Tibial artery (tissue), 4 donors: ENCODE results near the gene AHRR.
A peak's percentile ranks its signal among the peaks of the same experiment; 100 is the strongest.
"Not testable (repeated sequence)": the region's sequence is repeated elsewhere in the genome, so short reads cannot be mapped to it uniquely, and the experiment has no call there.

Experiments
- DNase-seq, 2 donors: peaks; one replicate each; pipeline ENCODE4 v3.0.0-alpha.2; 2019
- H3K27ac ChIP-seq, 2 donors: fragments of 200-600 bp; sonication (generic) in 1 of 2; 1 replicate in 1 of 2; 2 replicates in 1 of 2; pipeline ENCODE4 v1.5.1; 2018 to 2019; ENCODE audit warnings: mild to moderate bottlenecking in 1 of 2
- H3K27me3 ChIP-seq, 2 donors: fragments of 200-600 bp; sonication (generic) in 1 of 2; one replicate each; pipeline versions ENCODE4 v1.5.1 to v1.6.0; 2016 to 2019
- H3K36me3 ChIP-seq, 3 donors: fragments of 200-600 bp; sonication (generic) in 2 of 3; one replicate each; pipeline ENCODE4 v1.5.1; 2016 to 2019; ENCODE audit warnings: mild to moderate bottlenecking in 2 of 3
- H3K4me1 ChIP-seq, 4 donors: fragments of 200-600 bp; sonication (generic) in 2 of 4; 1 replicate in 3 of 4; 2 replicates in 1 of 4; pipeline ENCODE4 v1.5.1; 2016 to 2019
- H3K4me3 ChIP-seq, 2 donors: fragments of 200-600 bp; sonication (generic) in 1 of 2; 1 replicate in 1 of 2; 2 replicates in 1 of 2; pipeline ENCODE4 v1.5.1; 2018 to 2019; ENCODE audit warnings: mild to moderate bottlenecking in 2 of 2
- H3K9me3 ChIP-seq, 3 donors: fragments of 200-600 bp; sonication (generic) in 1 of 3; one replicate each; pipeline ENCODE4 v1.5.1; 2016 to 2019
- intact Hi-C: fragments of 100-400 bp; cut with DNase I; formaldehyde crosslinking; loops from one replicate; pipeline ENCODE4 v1.15.0; 2023; ENCODE audit warnings: low total_unique reads
- TF ChIP-seq, protein P1 (sequence below), 2 experiments: fragments of 200-600 bp in 1 of 2; fragments of 450-650 bp in 1 of 2; IDR thresholded peaks; one replicate each; pipeline ENCODE4 v1.5.1; 2017 to 2019; ENCODE audit warnings: antibody characterized with exemption in 2 of 2, mild to moderate bottlenecking in 1 of 2, moderate library complexity in 1 of 2

The AHRR gene

DNA sequence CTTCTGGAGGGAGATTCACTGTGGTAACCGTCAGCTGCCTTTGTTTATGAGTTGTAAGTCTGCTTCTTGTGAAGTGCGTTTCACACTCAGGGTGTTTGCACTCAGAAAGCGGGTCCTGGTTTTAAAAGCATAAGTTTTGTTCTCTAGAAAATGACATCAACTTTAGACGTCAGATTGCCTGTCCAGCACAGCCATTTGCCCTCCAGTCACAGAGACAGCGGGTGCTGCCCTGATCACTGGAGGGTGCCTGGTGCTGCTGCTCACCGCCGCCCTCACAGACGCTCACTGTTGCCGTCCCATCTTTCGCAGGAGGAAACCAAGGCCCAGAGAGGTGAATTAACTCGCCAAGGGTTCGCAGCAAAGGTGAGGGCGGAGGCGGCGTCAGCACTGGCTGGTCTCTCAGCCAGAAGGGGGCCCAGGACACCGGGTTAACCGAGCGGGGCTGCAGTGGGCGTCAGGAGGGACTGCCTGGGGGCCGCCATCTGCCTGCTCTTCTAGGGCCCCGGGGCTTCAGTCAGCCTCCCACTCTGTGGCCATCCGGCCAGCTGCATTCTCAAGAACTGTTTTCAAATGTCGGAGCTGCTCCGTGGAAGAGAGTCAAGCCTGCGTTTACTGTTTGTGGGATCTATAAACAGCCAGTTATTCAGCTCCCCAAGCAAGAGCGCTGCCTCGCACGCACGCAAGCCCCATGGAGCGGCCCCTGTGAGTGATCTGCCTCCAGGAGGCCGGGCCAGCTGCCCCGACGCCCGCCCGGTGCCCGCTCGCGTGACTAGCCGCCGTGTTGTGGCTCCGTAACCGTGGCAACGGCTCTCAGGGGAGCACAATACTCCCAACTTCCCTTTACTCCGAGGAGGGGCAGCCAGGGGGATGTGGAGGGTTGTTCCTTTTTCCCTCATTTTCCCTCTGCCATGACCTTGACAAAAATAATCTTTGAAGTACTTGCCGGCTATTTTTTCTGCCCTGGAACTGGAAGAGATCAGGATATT lies 78.1 kb downstream of the AHRR start:
- H3K36me3 ChIP-seq, result no peaks in the 10 kb centered on the region
- no peaks in the 10 kb centered on the region for H3K9me3 ChIP-seq
- intact Hi-C loops, result no loop called here
- peak overlapping the region in 1 of 2 donors; percentile 20 for H3K27ac ChIP-seq
- DNase-seq, result peak; percentile 79 to 93
- TF ChIP-seq, protein P1, sequence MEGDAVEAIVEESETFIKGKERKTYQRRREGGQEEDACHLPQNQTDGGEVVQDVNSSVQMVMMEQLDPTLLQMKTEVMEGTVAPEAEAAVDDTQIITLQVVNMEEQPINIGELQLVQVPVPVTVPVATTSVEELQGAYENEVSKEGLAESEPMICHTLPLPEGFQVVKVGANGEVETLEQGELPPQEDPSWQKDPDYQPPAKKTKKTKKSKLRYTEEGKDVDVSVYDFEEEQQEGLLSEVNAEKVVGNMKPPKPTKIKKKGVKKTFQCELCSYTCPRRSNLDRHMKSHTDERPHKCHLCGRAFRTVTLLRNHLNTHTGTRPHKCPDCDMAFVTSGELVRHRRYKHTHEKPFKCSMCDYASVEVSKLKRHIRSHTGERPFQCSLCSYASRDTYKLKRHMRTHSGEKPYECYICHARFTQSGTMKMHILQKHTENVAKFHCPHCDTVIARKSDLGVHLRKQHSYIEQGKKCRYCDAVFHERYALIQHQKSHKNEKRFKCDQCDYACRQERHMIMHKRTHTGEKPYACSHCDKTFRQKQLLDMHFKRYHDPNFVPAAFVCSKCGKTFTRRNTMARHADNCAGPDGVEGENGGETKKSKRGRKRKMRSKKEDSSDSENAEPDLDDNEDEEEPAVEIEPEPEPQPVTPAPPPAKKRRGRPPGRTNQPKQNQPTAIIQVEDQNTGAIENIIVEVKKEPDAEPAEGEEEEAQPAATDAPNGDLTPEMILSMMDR (IDR thresholded peaks at IDR 0.05), result no peak
- peaks cover 0 to 19% (median 14%) of the 10 kb centered on the region in 4 donors for H3K4me1 ChIP-seq
- peaks cover 0 to 27% of the 10 kb centered on the region in 2 donors for H3K27me3 ChIP-seq
- H3K4me3 ChIP-seq, result peak overlapping the region; percentile 29 to 34

DNA sequence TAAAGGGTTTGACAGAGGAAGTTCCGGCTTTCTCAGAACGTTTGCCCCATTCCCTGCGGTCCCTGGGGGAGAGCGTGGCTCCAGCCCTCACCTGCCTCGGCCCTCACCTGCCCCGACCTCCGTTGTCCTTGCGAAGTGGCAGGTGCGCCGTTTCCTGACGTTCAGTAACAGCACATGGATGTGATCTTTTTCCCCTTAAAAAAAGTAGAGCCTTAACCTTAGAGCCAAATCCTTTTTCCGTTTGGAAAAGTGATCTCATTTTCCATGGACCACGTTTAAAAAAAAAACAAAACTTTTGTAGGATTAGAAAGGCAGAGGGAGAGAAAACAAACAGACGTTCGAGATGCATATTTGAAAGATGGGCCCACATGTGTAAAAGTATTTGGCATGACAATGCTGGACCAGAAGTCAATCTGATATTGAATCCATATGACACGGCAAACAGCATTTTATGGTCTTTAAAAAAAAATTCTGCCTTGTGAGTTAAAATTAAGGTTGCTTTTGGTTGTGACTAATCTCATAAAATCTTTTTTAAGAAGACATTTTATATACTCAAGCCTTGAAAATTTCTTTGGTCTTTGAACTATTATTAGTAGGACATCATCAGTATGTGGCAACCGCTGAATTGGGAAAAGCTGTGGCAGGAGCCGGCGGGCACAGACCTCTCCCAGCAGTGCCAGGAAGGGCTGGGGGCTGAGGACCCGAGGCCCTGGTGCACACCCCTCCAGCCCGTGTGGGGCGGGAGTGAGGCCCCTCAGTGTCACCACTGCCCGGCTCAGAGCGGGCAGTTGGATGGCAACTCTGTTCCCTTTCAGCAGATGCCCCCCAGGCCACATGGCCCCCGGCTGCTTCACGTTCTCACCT lies 79.0 kb downstream of the AHRR start:
- peaks cover 0 to 27% of the 10 kb centered on the region in 2 donors for H3K27me3 ChIP-seq
- DNase-seq, result peak in 1 of 2 donors; percentile 57
- no peaks in the 10 kb centered on the region for H3K36me3 ChIP-seq
- intact Hi-C loops, result no loop called here
- peak overlapping the region in 1 of 2 donors; percentile 20 for H3K27ac ChIP-seq
- TF ChIP-seq, protein P1 (IDR thresholded peaks at IDR 0.05), result no peak
- no peaks in the 10 kb centered on the region for H3K9me3 ChIP-seq
- peaks cover 0 to 19% (median 14%) of the 10 kb centered on the region in 4 donors for H3K4me1 ChIP-seq
- H3K4me3 ChIP-seq, result peak overlapping the region; percentile 29 to 34

DNA sequence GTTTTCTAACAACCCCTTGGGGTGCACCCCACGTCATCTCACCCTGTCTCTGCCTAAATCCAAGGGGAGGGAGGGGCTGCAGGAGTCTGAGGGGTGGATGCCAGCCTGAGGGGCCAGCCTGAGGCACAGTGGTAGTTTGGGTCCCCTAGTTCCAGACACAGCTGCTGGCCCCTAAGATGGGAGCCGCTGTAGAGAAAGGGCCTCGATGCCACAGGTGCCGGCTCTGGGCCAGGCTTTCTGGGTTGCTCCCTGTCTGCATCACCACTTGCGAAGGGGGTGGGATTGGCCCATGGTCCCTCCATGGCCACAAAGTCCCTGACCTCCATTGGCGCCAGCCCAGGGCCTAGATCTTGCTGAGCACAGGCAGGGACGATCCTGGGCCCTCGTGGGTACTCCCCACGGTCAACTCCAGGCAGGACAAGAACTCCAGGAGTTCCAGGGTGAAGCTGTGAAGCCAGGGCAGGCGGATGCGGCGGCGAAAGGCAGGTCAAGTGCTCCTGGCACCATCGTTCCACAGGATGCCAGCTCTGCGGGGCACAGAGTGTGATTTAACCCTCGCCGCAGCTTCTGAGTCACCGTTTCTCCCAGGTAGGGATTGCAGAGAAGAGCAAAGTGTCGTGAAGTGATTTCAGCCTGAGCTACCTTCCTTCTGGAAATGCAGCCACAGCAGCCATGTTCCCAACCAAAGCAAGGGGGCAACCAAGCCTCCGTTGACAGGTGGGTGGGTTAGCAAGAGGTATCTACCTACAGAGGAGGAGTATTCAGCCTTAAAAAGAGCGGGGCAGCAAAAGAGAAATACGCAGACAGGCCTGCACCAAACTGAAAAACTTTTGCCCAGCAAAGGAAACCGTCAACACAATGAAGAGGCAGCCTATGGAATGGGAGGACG lies 79.9 kb downstream of the AHRR start:
- intact Hi-C loops, result no loop called here
- Histone ChIP-seq H3K4me1 (peaks cover 0 to 19% (median 14%) of the 10 kb centered on the region in 4 donors), H3K9me3 (no peaks in the 10 kb centered on the region), H3K36me3 (no peaks in the 10 kb centered on the region), H3K27ac (no peak overlapping the region), H3K4me3 (no peak overlapping the region), H3K27me3 (peaks cover 0 to 27% of the 10 kb centered on the region in 2 donors)
- TF ChIP-seq, protein P1 (IDR thresholded peaks at IDR 0.05), result no peak
- peak in 1 of 2 donors; percentile 54 for DNase-seq

DNA sequence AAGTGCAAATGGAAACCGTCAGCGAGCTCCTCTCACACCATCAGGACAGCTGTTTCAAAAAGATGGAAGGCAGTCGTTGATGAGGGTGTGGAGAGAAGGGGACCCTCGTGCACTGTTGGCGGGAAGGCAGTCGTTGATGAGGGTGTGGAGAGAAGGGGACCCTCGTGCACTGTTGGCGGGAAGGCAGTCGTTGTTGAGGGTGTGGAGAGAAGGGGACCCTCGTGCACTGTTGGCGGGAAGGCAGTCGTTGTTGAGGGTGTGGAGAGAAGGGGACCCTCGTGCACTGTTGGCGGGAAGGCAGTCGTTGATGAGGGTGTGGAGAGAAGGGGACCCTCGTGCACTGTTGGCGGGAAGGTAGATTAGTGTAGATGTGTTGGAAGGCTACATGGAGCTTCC lies 80.7 kb downstream of the AHRR start:
- intact Hi-C loops, result not testable (repeated sequence)

DNA sequence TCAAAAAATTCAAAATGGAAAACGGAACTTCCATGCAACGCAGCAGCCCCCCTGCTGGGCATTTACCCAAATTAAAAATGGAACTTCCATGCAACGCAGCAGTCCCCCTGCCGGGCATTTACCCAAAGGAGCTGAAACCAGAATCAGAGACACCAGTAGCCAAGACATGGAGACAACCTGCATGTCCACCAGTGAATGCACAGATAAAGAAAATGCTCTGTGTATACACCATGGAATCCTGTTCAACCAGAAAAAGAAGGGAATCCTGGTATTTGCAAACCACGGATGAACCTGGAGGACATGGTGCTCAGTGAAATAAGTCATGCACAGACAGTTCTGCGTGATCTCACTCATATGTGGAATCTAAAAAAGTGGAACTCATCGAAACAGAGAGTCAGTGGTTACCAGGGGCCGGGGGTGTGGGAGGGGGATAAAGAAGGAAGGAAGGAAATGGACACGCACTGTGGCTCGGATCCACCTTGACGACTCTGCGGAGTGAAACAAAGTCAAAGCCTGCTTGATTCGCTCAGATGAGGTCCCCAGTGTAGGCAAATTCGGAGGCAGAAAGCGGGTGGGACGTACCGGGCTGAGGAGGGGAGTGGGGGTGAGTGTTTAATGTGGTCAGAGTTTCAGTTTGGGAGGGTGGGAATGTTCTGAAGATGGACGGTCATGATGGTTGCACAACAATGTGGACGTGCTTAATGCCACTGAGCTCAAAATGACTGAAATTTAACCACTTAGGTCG lies 81.3 kb downstream of the AHRR start:
- H3K4me3 ChIP-seq, result no peak overlapping the region
- no peaks in the 10 kb centered on the region for H3K36me3 ChIP-seq
- H3K4me1 ChIP-seq, result peaks cover 0 to 19% (median 14%) of the 10 kb centered on the region in 4 donors
- TF ChIP-seq, protein P1 (IDR thresholded peaks at IDR 0.05), result no peak
- DNase-seq, result peak in 1 of 2 donors; percentile 49
- intact Hi-C loops, result no loop called here
- H3K9me3 ChIP-seq, result no peaks in the 10 kb centered on the region
- H3K27me3 ChIP-seq, result peaks cover 0 to 27% of the 10 kb centered on the region in 2 donors
- no peak overlapping the region for H3K27ac ChIP-seq

More for the DNA sequence above, 80.7 kb downstream of the AHRR start:
- Histone ChIP-seq H3K4me1 (peaks cover 0 to 19% (median 14%) of the 10 kb centered on the region in 4 donors), H3K27me3 (peaks cover 0 to 27% of the 10 kb centered on the region in 2 donors)
- not testable (repeated sequence) for H3K36me3 ChIP-seq, DNase-seq, H3K9me3 ChIP-seq, H3K27ac ChIP-seq, H3K4me3 ChIP-seq
